GM12892 (cell line): ENCODE data around the gene EEF2.
"Not testable (repeated sequence)": the region's sequence is repeated elsewhere in the genome, so short reads cannot be mapped to it uniquely, and the experiment has no call there.

Experiments used
- DNase-seq: peaks from one replicate; pipeline ENCODE4 v3.0.0; 2011; ENCODE audit not compliant: insufficient read length
- FAIRE-seq: peaks from 2 replicates; lab custom pipeline; 2011; peaks lifted over from hg19 to GRCh38; lab: Jason Lieb, UNC
- POLR2A ChIP-seq: IDR thresholded peaks from 2 replicates; pipeline ENCODE4 v1.6.1; 2011; ENCODE audit warnings: low read depth, low read length, control low read depth
- POLR2AphosphoS5 ChIP-seq: IDR thresholded peaks from 2 replicates; pipeline ENCODE4 v1.6.1; 2011; ENCODE audit warnings: low read depth, low read length, control low read depth
- TAF1 ChIP-seq: IDR thresholded peaks from 2 replicates; pipeline ENCODE4 v1.6.1; 2011; ENCODE audit warnings: low read depth, mild to moderate bottlenecking, control low read depth, low read length, borderline replicate concordance

Gene EEF2

GRCh38 chr19:3945838-3946237 is 39.4 kb downstream of the EEF2 start:
- DNase-seq (no peak), FAIRE-seq (no peak)
- TF ChIP-seq TAF1, result no peak
- no peak for TF ChIP-seq POLR2A
- no peak for TF ChIP-seq POLR2AphosphoS5

GRCh38 chr19:3944018-3944721 is 41.1 kb downstream of the EEF2 start:
- no peak for TF ChIP-seq TAF1
- TF ChIP-seq POLR2A, result no peak
- TF ChIP-seq POLR2AphosphoS5, result no peak
- DNase-seq (no peak), FAIRE-seq (no peak)

DNA sequence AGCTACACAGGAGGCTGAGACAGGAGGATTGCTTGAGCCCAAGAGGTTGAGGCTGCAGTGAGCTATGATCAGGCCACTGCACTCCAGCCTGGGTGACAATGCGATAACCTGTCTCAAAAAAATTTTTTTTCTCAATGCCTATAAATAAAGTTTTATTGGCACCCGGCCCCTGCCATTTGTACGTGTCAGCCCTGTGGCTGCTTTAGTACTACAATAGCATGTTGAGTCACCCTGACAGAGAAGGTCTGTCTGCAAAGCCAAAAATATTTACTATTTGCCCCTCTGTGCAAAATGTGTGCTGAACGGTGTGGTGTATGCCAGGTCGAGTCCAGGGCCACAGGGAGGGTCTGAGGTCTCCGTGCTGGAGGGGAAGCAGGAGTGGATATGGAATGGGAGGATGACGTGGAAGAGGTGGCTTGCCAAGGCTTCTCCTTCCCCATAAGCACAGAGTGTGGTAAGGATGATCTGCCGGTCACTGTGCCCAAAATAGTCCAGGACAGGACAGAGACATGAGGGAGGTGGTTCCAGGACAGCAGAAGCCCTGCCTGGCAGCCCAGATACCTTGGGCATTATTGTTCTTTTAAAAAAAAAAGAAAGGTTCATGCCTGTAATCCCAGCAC is 42.4 kb downstream of the EEF2 start:
- FAIRE-seq (no peak), DNase-seq (no peak)
- TF ChIP-seq POLR2A (no peak), TAF1 (no peak), POLR2AphosphoS5 (no peak)

DNA sequence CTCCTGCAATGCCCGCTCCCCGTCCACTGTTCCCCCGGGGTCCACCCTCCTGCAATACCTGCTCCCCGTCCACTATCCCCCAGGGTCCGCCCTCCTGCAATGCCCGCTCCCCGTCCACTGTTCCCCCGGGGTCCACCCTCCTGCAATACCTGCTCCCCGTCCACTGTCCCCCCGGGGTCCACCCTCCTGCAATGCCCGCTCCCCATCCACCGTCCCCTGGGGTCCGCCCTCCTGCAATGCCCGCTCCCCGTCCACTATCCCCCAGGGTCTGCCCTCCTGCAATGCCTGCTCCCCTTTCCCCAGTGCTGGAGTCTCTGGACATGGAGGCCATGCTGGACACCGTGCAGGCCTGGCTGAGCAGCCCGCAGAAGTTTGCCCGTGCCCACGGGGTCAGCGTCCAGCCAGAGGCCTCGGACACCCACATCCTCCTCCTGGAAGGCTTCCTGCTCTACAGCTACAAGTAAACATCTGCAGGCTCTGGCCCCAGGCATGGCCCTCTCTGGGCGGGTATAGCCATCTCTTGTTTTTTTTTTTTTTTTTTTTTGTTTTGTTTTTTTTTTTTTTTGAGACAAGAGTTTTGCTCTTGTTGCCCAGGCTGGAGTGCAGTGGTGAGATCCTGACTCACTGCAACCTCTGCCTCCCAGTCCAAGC is 46.8 kb downstream of the EEF2 start:
- not testable (repeated sequence) for FAIRE-seq, DNase-seq

GRCh38 chr19:3936506-3937442 is 48.5 kb downstream of the EEF2 start:
- FAIRE-seq, result no peak
- TF ChIP-seq POLR2A (no peak), TAF1 (no peak), POLR2AphosphoS5 (no peak)
- no peak for DNase-seq

DNA sequence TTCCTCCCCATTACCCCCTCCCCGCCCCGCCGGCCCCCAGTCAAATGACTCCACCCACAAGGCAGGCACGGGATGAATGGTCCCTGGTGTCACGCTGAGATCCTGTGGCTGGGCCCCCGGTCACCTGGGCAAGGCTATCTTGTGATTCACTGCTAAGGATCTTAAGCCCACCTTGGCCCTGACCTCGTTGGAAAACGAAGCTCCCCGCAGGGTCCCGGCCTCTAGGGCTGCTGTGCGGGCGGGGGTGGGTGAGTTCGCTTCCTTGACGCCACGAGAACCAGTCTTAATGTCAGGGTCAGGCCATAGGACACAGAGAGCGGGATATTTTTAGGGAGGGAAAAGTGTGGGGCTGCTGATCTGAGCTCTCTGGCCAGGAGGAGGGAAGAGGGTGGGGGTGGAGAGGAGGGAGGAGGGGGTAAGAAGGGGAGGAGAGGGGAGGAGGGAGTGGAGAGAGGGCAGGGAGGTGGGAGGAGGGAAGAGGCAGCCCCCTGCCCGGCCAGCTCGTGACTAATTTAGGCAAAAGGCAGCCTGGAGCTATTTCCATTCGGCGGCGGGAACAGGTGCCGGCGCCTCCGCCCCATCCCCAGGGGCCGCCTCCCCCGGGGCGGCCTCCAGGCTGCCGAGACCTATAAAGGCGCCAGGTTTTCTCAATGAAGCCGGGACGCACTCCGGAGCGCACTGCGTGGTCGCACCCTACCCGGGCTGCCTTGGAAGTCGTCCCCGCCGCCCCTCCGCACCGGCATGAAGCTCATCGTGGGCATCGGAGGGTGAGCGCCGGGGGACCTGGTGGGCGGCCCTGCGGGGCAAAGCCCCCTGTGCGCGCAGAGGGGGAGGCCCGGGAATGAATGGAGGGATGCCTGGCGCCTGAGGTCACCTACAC is 52.1 kb downstream of the EEF2 start, which contains the start of gene NMRK2:
Gene NMRK2 (plus strand): TSS at position 139 of the 880 bp plus-strand sequence. CDS start 603 bp downstream, at position 742.
- DNase-seq (no peak), FAIRE-seq (no peak)
- no peak for TF ChIP-seq POLR2AphosphoS5
- no peak for TF ChIP-seq TAF1
- TF ChIP-seq POLR2A, result no peak

DNA sequence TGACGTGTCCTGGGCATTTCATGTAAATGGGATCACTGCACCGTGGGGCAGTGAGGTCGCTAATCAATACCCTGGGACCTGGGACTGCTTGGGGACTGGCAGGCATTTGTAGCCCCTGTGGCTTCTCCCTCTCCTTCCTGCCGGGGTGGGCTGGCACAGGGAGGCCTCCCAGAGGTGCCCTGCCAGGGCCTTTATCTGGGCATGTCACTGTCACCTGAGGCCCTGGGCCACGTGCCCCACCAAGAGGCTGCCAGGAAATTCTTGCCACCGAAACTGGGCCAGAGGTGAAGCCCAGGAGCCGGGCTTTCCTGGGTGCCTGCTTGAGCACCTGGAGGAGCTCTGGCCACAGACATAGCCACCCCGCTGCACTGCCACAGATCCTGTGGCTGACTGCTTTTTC is 54.2 kb downstream of the EEF2 start:
- DNase-seq (no peak), FAIRE-seq (no peak)
- TF ChIP-seq TAF1, result no peak
- TF ChIP-seq POLR2A, result no peak
- TF ChIP-seq POLR2AphosphoS5, result no peak
